Ovary (tissue), 3 donors: Measurements from ENCODE around the gene SCG5.

Source experiments
- EP300 ChIP-seq: sonication (generic); formaldehyde crosslinking; IDR thresholded peaks from one replicate; pipeline ENCODE4 v1.6.1; 2017; ENCODE audit warnings: antibody characterized with exemption
- TF ChIP-seq, protein P1 (sequence below), 3 donors: fragments of 450-650 bp in 2 of 3; fragments of 200-600 bp in 1 of 3; IDR thresholded peaks; one replicate each; pipeline versions ENCODE4 v1.5.1 to v1.8.0; 2016 to 2022; ENCODE audit warnings: antibody characterized with exemption in 3 of 3, mild to moderate bottlenecking in 1 of 3
- donor health status: DM: no; HTN: no; CAD: no.

DNA sequence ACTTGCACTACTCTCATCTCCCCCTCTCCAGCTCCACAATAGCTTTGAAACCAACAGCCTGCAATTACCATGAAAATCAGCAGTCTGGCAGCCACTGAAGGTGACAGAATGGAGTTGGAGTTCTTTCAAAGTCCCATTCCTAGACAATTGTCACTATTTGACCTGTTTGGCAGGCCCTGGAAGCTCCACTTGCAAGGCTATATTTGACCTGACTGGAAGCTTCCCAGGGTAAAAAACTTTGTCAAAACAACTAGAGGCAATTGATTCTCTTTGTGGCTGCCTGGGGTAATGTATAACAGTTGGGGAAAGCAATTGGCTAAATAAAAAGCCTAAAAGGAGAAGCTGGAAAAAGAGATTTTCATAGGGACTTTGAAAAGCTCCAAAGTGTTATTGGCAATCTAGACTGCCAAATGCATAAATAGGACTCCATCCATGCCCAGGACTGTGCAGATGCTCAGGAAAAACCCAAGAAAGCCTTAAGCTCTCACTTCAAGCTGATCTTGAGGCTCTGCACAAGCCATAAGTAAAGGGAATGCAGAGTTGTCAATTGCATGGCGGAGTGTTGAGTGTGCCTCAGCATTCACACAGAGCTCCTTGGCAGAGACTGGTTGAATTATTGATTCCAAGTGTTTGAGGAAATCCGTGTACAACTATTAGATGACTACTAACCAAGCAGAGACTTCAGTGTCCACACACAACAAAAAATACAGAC is 94.6 kb downstream of the SCG5 start:
- TF ChIP-seq, protein P1, sequence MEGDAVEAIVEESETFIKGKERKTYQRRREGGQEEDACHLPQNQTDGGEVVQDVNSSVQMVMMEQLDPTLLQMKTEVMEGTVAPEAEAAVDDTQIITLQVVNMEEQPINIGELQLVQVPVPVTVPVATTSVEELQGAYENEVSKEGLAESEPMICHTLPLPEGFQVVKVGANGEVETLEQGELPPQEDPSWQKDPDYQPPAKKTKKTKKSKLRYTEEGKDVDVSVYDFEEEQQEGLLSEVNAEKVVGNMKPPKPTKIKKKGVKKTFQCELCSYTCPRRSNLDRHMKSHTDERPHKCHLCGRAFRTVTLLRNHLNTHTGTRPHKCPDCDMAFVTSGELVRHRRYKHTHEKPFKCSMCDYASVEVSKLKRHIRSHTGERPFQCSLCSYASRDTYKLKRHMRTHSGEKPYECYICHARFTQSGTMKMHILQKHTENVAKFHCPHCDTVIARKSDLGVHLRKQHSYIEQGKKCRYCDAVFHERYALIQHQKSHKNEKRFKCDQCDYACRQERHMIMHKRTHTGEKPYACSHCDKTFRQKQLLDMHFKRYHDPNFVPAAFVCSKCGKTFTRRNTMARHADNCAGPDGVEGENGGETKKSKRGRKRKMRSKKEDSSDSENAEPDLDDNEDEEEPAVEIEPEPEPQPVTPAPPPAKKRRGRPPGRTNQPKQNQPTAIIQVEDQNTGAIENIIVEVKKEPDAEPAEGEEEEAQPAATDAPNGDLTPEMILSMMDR (IDR thresholded peaks at IDR 0.05), result no peak
- no peak for TF ChIP-seq EP300
